Measurements from ENCODE around the gene ASMTL. TPM values are rescaled to one million over a fixed set of nuclear protein-coding genes. Genes with fewer than 3 reads are reported as not detected.
"Not testable (repeated sequence)": the region's sequence is repeated elsewhere in the genome, so short reads cannot be mapped to it uniquely, and the experiment has no call there.

ASMTL gene
- total RNA-seq, 1 donor from 2014 or later: 4.7 TPM

DNA sequence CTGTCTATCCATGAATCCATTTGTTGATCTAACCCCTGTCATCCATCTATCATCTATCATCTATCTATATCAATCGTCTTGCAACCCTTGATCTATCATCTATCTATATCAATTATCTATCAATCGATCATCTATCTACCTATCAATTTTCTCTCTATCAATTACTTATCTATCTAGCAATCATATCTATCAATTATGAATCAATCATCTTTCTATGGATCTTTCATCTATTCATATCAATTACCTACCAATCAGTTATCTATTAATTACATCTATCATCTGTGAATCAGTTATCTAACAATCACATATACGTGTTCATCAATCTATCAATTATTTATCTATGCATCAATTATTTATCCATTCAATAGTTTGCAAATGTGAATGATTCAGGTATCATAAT lies 24.5 kb upstream of the ASMTL start:
- TF ChIP-seq, protein P1, sequence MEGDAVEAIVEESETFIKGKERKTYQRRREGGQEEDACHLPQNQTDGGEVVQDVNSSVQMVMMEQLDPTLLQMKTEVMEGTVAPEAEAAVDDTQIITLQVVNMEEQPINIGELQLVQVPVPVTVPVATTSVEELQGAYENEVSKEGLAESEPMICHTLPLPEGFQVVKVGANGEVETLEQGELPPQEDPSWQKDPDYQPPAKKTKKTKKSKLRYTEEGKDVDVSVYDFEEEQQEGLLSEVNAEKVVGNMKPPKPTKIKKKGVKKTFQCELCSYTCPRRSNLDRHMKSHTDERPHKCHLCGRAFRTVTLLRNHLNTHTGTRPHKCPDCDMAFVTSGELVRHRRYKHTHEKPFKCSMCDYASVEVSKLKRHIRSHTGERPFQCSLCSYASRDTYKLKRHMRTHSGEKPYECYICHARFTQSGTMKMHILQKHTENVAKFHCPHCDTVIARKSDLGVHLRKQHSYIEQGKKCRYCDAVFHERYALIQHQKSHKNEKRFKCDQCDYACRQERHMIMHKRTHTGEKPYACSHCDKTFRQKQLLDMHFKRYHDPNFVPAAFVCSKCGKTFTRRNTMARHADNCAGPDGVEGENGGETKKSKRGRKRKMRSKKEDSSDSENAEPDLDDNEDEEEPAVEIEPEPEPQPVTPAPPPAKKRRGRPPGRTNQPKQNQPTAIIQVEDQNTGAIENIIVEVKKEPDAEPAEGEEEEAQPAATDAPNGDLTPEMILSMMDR (IDR thresholded peaks at IDR 0.05; ENCODE audit: insufficient read depth, low read length, severe bottlenecking): no peak
- FAIRE-seq (no peak), DNase-seq (ENCODE audit: low read depth) (no peak)
- H3K4me3 ChIP-seq (ENCODE audit: low read depth, low read length): no peak overlapping the region
- H3K36me3 ChIP-seq (ENCODE audit: control insufficient read depth, insufficient read depth, low read length): no peaks in the 10 kb centered on the region
- H3K27me3 ChIP-seq (ENCODE audit: control insufficient read depth, insufficient read depth, low read length): no peaks in the 10 kb centered on the region

DNA sequence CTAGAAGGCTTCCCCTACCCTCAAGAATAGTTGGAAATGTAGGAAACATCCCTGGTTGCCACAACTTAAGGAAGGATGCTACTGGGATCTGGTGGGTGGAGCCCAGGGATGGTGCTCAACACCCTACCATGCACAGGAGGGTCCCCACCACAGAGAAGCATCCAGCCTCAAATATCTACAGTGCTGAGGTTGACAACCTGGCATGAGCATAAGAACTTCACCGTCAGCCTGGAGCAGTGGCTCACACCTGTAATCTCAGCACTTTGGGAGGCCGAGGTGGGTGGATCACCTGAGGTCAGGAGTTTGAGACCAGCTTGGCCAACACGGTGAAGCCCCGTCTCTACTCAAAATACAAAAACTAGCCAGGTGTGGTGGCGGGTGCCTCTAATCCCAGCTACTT lies 24.0 kb upstream of the ASMTL start:
- TF ChIP-seq, protein P1 (IDR thresholded peaks at IDR 0.05; ENCODE audit: insufficient read depth, low read length, severe bottlenecking): no peak
- DNase-seq (ENCODE audit: low read depth) (no peak), FAIRE-seq (no peak)
- Histone ChIP-seq H3K36me3 (ENCODE audit: control insufficient read depth, insufficient read depth, low read length) (no peaks in the 10 kb centered on the region), H3K4me3 (ENCODE audit: low read depth, low read length) (no peak overlapping the region), H3K27me3 (ENCODE audit: control insufficient read depth, insufficient read depth, low read length) (no peaks in the 10 kb centered on the region)

DNA sequence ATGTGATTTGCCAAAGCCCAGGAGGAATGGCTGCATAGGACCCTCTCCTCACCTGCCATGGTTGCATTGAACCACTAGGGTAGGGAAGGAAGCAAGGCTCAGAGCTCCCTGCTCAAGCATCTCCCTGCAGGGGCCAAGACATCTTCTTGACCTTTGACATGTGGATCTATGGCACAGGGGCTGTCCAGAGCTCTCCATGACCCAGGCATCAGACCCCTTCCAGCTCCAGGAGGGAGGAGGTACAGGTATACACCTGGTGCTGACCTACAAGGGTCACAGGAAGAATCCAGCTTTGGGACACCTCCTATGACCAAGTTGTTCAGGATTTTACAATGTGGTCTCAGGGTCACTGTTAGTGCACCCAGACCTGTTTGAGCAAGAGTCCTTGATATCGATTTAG lies 23.2 kb upstream of the ASMTL start:
- FAIRE-seq (no peak), DNase-seq (ENCODE audit: low read depth) (no peak)
- H3K27me3 ChIP-seq (ENCODE audit: control insufficient read depth, insufficient read depth, low read length): no peaks in the 10 kb centered on the region

DNA sequence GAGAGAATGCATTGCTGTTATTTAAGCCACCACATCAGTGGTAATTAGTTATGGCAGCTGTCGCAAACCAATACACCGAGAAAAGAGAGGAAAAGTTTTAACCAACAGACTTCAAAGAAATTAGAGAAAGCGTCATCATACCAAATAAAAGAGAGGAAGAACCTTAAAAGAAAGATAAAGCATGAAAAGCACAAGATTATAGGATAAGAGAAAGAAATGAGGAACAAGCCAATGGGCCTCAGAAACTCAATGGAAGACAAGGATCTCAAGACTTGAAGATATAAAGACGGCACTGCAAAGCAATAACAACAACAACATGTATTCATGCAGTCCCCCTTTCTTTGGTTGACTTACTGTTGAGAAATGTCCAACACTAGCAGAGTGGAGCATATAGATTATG lies 22.8 kb upstream of the ASMTL start:
- FAIRE-seq (no peak), DNase-seq (ENCODE audit: low read depth) (no peak)
- TF ChIP-seq, protein P1 (IDR thresholded peaks at IDR 0.05; ENCODE audit: insufficient read depth, low read length, severe bottlenecking): no peak
- no peaks in the 10 kb centered on the region for H3K36me3 ChIP-seq (ENCODE audit: control insufficient read depth, insufficient read depth, low read length)
- H3K4me3 ChIP-seq (ENCODE audit: low read depth, low read length): no peak overlapping the region
- no peaks in the 10 kb centered on the region for H3K27me3 ChIP-seq (ENCODE audit: control insufficient read depth, insufficient read depth, low read length)

More for the DNA sequence above, 23.2 kb upstream of the ASMTL start:
- no peaks in the 10 kb centered on the region for H3K36me3 ChIP-seq (ENCODE audit: control insufficient read depth, insufficient read depth, low read length)
- TF ChIP-seq, protein P1 (IDR thresholded peaks at IDR 0.05; ENCODE audit: insufficient read depth, low read length, severe bottlenecking): no peak
- H3K4me3 ChIP-seq (ENCODE audit: low read depth, low read length): no peak overlapping the region

DNA sequence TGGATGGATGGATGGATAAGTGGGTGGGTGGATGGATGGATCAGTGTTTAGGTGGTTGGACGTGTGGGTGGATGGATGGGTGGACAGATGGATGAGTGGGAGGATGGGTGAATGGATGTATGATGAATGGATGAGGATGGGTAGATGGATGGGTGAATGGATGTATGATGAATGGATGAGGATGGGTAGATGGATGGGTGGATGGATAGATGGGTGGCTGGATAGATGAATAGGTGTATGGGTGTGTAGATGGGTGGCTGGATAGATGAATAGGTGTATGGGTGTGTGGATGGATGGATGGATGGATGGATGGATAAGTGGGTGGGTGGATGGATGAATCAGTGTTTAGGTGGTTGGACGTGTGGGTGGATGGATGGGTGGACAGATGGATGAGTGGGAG lies 21.9 kb upstream of the ASMTL start:
- H3K36me3 ChIP-seq (ENCODE audit: control insufficient read depth, insufficient read depth, low read length); DNase-seq (ENCODE audit: low read depth); H3K27me3 ChIP-seq (ENCODE audit: control insufficient read depth, insufficient read depth, low read length); H3K4me3 ChIP-seq (ENCODE audit: low read depth, low read length): not testable (repeated sequence)
- peak; percentile 58 for FAIRE-seq

DNA sequence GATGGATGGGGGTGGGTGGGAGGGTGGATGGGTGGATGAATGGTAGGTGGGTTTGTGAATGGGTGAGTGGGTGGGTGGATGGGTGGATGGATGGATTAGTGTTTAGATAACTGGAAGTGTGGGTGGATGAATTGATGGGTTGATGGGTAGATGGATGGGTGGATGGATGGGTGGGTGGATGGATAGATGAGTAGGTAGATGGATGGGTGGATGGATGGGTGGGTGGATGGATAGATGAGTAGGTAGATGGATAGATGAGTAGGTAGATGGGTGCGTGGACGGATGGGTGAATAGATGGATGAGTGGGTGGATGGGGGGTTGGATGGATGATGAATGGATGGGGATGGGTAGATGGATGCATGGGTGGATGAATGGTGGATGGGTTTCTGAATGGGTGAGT lies 20.3 kb upstream of the ASMTL start:
- FAIRE-seq: no peak
- no peak for DNase-seq (ENCODE audit: low read depth)
- TF ChIP-seq, protein P1 (IDR thresholded peaks at IDR 0.05; ENCODE audit: insufficient read depth, low read length, severe bottlenecking): no peak
- Histone ChIP-seq H3K36me3 (ENCODE audit: control insufficient read depth, insufficient read depth, low read length) (no peaks in the 10 kb centered on the region), H3K27me3 (ENCODE audit: control insufficient read depth, insufficient read depth, low read length) (no peaks in the 10 kb centered on the region), H3K4me3 (ENCODE audit: low read depth, low read length) (no peak overlapping the region)
